Measurements from ENCODE around the gene GPC2.
"Not testable (repeated sequence)": the region's sequence is repeated elsewhere in the genome, so short reads cannot be mapped to it uniquely, and the experiment has no call there.

GPC2 gene

DNA sequence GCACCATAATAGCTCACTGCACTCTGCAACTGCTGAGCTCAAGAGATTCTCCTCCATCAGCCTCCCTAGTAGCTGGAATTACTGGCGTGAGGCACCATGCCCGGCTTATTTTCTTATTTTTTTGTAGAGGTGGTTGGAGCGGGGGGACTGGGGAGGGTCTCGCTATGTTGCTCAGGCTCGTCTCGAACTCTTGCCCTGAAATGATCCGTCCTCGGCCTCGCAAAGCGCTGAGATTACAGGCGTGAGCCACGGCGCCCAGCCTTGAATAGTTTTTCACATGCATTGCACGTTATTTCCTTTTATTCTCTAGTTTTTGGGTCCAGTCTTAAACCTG is 29.0 kb downstream of the GPC2 start:
- no peak for DNase-seq

DNA sequence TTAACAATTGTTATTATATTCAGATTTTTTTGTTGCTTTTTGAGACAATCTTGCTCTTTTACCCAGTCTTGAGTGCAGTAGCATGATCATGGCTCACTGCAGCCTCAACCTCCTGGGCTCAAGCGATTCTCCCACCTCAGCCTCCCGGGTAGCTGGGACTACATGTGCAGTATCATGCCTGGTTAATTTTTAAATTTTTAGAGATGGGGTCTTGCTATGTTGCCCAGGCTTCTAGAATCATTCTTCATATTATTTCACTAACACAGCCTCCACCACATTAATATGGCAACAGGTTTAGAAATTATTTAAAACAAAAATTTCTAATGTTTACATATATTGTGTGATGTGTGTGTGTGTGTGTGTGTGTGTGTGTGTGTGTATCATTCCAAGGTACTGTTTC is 29.9 kb downstream of the GPC2 start:
- no peak for DNase-seq

DNA sequence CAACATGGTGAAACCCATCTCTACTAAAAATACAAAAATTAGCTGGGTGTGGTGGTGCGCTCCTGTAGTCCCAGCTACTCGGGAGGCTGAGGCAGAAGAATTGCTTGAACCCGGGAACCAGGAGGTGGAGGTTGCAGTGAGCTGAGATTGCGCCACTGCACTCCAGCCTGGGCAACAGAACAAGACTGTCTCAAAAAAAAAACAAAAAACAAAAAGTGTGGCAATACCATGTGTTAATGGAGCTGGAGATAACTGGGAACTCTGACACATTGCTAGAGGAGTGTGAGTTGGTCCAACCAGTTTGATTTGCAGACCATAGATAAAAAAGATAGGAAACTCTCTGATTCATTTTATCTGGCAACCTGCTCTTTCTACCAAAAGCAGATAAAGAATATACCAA is 30.8 kb downstream of the GPC2 start:
- not testable (repeated sequence) for DNase-seq

DNA sequence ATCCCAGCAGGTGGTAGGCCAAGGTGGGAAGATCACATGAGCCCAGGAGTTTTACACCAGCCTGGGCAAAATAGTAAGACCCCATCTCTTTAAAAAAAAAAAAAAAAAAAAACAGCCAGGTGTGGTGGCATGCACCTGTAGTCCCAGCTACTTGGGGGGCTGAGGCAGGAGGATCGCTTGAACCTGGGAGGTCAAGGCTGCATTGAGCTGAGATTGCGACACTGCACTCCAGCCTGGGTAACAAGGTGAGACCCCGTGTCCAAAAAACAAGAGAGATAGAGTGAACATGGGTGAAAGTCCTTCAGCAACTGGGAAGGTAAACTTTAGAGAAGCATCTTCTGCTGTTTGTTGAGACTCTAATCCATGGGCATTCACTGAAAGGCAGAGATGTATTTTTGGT is 34.7 kb downstream of the GPC2 start:
- no peak for DNase-seq

DNA sequence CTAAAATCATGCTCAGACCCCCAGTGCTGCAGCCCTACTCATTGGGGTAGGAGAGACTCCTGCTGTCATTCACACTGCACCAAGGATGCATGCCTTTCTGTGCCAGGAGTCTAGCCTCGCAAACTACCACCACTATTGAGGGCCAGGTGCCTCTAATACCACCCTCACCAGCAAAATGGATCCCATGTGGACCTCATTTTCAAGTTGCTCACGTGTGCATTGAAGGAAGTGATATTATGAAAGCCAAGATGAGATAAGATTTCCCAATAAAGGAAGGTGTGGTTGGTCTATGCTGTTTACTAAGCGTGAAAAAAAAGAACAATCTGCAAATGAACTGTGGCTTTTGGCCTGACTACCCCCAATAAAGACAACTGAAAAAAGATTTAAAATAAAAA is 35.6 kb downstream of the GPC2 start:
- no peak for DNase-seq

DNA sequence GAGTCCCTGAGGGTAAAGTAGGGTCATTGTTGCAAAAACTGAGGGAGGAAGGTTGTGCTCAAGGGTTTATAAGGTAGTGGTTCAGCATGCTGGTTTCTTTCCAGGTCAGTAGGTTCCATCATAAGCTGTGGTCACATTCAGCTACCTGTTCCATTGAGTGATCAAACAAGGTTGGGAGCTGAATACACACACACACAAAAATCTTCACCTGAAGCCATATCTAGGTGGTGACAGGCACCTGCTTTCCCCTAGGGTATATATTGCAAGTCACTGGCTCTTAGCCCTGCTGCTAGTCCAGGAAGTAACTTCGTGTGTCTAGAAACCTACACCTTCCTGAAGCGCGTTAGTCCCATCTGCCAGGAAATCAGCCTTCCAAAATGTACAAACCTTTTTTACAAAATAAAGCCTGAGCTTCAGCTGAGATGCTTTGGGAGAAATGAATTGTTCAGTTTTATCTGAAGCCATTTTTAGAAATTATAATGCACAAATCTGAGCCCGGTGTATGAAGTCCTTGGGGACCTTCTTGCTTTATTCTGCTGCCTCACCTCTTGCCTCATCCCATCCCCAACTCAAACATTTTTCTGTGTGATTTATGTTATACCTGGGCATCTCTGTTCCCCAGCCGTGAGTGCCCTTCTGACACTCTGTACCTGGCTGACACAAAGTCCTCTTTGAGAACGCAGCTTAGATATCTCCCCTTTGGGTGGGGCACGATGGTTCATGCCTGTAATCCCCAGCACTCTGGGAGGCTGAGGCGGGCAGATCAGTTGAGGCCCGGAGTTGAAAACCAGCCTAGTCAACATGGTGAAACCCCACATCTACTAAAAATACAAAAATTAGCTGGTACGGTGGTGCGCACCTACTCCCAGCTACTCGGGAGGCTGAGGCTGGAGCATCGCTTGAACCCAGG is 39.1 kb downstream of the GPC2 start:
- no peak for DNase-seq

DNA sequence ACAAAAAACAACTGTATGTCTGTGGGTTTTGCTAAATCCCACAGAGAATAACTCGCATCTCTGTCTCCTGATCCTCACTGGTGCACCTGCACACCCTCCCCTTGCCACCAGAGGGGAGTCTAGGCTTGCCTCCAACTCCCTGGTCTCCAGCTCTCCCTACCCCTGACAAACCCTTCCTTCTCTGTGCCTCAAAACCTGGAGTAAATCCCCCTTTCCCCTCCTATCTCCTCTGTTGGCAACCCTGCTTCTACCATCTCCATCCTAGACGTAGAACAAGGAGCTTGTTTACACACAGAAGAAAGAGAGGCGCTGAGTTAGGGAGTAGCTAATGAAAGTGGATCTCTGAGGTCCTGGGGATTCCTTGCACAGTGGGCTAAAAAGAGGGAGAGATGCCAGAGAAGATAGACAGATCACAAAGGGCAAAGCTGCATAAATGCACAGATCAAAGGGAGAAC is 44.5 kb downstream of the GPC2 start:
- peak; percentile 50 for DNase-seq

DNA sequence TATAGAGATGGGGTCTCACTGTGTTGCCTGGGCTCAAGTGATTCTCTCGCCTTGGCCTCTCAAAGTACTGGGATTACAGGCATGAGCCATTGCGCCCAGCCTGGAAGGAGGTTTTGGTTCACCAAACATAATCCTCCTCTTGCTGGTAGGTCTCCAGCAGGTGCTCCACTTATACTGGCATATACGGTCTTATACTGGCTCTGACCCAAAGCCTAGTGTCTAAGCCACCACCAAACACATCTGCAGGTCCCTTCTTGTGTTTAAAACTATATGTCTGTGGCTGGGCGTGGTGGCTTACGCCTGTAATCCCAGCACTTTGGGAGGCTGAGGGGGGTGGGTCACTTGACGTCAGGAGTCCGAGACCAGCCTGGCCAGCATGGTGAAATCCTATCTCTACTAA is 45.1 kb downstream of the GPC2 start:
- no peak for DNase-seq

DNA sequence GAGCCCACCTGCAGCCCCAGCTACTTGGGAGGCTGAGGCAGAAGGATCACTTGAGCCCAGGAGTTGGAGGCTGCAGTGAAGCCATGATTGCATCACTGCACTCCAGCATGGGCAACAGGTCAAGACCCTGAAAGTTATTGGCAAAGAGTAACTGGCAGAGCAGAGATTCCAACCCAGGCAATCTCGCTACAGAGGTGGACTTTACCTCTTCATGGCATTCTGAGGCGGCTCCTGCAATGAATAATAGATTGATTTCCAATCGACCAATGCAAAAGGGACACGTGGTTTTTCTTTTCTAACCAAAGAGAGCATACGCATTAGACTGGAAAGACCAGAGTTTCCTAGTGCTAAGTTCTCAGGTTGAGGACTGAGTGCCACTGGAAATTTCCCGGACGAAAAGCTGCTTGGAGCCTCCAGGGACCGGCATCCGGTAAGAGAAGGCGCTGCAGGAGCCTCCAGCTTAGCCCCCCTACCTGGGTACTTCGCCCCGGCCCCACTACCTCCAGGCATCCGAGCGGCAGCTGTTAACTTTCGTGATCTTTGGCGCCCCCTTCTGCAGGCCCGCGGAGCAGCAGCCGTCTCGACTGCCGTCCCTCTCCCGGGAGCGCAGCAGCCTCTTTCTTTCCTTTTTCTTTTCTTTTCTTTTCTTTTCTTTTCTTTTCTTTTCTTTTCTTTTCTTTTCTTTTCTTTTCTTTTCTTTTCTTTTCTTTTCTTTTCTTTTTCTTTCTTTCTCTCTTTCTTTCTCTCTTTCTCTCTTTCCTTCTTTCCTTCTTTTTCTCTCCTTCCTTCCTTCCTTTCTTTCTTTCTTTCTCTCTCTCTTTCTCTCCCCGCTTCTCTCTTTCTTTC is 46.4 kb downstream of the GPC2 start:
- DNase-seq, result peak; percentile 80

DNA sequence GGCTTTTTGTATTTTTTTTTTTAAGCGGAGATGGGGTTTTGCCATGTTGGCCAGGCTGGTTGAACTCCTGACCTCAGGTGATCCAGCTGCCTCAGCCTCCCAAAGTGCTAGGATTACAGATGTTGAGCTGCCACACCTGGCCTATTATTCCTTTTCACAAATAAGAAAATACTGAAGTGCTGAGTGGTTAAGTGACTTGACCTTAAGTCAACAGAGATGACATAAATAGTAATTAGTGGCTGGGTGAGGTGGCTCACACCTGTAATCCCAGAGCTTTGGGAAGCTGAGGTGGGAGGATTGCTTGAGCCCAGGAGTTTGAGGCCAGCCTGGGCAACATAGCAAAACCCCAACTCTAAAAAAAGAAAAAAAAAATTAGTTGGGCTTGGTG is 47.0 kb downstream of the GPC2 start:
- not testable (repeated sequence) for DNase-seq

DNA sequence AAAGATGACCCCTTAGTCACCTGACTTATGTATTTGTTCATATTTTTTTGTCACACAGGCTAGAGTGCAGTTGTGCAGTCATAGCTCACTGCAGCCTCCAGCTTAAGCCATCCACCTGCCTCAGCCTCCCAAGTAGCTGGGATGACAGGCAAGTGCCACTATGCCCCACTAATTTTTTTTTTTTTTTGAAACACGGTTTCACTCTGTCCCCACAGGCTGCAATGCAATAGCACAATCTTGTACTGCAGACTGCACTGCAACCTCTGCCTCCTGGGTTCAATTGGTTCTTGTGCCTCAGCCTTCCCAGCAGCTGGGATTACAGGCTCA is 48.6 kb downstream of the GPC2 start:
- DNase-seq, result no peak

DNA sequence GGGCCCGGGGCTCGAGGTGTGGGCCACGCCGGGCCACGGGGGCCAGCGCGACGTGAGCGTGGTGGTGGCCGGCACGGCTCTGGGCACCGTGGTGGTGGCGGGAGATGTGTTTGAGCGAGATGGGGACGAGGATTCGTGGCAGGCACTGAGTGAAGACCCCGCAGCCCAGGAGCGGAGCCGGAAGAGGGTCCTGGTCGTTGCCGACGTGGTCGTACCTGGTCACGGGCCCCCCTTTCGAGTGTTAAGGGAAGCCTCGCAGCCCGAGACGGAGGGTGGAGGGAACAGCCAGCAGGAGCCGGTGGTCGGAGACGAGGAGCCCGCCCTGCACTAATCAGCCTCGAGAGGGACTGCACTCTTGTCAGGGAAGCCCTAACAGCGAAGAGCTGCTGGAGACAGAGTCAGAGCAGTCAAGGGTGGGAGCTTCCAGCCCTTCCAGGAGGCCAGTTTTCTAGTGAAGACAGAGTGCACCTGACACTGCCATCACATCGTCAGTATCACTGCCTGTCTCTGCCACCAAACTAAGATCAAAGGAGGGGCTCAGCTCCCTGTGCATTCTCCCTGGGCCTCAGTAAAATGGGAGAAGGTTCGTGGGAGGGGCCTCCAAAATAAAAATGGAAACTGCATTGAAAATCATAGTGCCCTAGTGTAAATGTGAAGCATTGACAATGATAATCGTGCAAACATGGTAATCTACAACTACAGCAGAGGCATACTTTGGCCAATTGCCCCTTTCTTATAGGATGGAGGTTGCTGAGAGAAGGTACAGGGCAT is 49.1 kb downstream of the GPC2 start:
- DNase-seq, result no peak

DNA sequence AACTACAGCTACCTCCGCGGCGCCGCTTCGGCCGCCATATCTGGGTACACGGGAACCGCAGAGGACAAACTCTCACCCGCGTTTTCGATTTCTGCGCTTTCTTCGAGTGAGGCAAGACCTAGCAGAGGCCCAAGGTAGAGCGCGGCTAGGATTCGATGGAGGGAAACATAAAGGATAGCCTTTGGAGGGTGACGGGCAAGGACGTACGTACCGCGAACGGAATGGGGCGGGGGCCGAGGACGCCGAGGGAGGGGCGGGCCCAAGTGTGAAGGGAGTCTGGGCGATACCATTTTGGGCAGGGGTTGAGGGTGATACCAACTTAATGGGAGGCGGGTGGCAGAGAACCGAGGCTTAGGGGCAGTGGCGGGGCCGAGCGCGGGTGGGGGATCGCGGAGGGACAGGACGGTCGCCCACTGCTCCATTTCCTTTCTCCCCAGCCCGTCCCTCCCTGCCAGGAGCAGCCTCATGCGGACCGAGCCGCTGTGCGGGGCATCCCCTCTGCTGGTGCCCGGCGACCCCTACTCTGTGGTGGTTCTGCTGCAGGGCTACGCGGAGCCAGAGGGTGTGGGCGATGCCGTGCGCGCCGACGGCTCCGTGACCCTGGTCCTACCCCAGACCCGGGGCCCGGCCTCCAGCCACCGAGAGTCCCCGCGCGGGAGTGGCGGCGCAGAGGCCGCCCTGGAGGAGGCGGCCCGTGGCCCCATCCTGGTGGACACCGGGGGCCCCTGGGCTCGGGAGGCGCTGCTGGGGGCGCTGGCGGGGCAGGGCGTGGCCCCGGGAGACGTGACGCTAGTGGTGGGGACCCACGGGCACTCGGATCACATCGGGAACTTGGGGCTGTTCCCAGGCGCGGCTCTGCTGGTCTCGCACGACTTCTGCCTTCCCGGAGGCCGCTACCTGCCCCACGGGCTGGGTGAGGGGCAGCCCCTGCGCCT is 50.0 kb downstream of the GPC2 start, which contains the start of gene MBLAC1:
MBLAC1 (plus strand) TSS at position 37 of the 935 bp plus-strand sequence; CDS start at position 466, 429 bp downstream.
- peak; percentile 92 for DNase-seq

DNA sequence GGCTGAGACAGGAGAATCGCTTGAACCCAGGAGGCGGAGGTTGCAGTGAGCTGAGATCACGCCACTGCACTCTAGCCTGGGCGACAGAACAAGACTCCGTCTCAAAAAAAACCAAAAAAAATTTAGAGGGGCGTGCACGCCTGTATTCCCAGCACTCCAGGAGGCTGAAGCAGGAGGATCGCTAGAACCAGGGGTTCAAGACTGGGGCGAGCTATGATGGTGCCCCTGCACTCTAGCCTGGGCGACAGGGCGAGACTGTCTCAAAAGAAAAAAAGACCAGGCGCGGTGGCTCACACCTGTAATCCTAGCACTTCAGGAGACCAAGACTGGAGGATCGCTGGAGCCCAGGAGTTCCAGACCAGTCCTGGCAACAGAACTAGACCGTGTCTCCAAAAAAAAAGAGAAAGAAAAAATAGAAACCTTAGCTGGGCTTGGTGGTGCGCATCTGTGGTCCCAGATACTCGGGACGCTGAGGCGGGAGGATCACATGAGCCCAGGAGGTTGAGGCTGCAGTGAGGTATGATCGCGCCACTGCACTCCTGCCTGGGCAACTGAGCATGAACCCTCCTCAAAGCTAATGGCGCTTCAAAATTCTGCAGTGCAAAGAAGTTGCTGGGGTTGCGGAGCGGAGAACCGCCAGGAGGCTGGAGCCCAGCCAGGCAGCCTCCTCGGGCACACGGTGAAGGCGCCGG is 50.8 kb downstream of the GPC2 start:
- DNase-seq, result no peak

DNA sequence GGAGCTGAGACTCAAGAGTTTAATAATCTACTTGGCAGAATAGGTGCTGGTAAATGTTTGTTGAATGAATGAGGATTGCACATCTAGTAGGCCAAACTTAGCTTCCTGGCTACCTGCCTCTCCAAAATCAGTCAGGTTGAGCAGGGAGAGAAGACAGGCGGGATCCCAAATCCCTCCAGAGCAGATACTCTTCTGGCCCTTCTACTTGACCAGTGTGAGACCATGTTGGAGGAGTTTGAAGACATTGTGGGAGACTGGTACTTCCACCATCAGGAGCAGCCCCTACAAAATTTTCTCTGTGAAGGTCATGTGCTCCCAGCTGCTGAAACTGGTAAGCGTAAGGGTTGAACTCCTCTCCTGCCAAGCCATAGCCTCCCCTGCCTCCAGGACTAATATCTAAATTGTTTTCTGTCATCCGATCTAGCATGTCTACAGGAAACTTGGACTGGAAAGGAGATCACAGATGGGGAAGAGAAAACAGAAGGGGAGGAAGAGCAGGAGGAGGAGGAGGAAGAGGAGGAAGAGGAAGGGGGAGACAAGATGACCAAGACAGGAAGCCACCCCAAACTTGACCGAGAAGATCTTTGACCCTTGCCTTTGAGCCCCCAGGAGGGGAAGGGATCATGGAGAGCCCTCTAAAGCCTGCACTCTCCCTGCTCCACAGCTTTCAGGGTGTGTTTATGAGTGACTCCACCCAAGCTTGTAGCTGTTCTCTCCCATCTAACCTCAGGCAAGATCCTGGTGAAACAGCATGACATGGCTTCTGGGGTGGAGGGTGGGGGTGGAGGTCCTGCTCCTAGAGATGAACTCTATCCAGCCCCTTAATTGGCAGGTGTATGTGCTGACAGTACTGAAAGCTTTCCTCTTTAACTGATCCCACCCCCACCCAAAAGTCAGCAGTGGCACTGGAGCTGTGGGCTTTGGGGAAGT is 52.6 kb downstream of the GPC2 start:
- no peak for DNase-seq

DNA sequence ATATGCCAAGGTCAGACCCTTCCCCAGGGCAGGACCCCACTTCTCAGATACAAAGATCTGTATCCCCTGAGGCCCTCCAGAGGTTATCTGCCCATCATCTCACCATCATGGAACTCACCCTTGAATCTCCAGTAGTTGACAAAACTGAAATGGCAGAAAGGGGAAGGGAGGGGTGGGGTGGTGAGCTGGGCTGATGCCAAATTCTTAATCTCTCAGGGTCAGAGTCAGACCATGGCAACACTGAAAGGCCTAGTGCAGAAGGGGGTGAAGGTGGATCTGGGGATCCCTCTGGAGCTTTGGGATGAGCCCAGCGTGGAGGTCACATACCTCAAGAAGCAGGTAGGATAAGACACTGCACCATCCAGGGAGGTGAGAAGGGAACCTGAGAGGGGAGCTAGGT is 54.6 kb downstream of the GPC2 start:
- DNase-seq, result no peak

DNA sequence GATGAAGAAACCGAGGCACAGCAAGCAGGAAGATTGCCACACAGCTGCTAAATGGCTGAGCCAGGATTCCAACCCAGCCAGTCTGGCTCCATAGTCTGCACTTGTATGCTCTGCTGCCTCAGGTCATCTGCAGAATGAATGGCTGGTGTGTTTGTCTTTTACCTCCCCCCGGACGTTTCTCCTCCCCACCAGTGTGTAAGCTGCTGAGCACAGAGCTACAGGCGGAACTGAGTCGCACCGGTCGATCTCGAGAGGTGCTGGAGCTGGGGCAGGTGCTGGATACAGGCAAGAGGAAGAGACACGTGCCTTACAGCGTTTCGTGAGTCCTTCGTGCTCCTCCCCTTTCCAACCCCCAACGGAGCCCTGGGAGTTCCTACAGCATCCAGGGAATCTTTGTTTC is 55.1 kb downstream of the GPC2 start:
- no peak for DNase-seq

DNA sequence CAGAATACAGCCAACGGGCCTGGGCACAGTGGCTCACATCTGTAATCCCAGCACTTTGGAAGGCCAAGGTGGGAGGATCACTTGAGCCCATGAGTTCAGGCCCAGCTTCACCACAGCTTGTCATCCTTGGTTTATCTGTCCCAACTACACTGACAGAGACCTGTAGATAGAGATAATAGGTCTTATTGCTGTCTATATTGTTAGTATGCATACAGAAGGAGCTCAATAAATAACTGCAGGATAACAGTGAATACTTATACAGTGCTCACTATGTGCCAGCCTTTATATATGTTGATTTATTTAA is 56.5 kb downstream of the GPC2 start:
- no peak for DNase-seq

DNA sequence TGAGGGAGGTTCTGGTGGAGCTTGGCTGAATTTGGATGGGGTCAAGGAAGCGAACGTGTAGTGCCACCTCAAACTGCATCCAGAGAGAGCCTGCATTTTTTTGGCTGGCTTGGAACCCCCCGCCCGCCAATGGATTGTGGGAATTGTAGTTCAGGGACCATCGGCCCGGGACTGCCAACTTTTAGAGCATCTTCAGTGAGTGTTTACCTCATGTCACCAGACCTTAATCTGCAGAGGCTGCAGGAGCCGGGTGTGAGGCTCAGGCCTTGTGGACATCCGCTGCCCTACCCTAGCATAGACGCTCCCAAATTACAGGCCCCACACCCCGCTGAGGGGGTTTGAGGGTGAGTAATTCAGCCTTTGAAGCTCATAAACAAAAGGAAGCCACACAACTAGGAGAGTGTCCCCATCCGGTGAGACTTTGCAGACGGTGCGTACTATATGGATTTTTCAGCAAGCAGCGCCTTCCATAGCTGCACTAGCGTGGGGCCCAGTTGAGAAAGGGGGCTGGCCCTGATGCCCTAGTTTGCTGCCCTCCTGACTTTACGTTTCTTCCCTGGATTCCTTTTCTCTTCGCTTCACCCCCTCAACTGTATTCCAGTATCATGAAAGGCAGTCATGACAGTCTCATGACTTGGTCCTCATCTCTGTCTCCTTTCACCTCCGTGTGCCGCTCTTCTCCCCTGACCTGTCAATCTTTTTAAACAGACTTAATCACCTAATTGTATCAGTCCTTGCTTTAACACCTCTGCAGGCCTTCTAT is 57.0 kb downstream of the GPC2 start:
- peak; percentile 54 for DNase-seq

All from activated T-cell treated with anti-CD3 and anti-CD28 coated beads for 4 hours (primary cell).